ENCODE data around the gene PA2G4. TPM values are rescaled to one million over a fixed set of nuclear protein-coding genes. Genes with fewer than 3 reads are reported as not detected.
"Not testable (repeated sequence)": the region's sequence is repeated elsewhere in the genome, so short reads cannot be mapped to it uniquely, and the experiment has no call there.

PA2G4 gene
- total and polyA plus RNA-seq, 2 of the 4 experiments (the other 2 are of a cell fraction) = 158 to 198 TPM

DNA sequence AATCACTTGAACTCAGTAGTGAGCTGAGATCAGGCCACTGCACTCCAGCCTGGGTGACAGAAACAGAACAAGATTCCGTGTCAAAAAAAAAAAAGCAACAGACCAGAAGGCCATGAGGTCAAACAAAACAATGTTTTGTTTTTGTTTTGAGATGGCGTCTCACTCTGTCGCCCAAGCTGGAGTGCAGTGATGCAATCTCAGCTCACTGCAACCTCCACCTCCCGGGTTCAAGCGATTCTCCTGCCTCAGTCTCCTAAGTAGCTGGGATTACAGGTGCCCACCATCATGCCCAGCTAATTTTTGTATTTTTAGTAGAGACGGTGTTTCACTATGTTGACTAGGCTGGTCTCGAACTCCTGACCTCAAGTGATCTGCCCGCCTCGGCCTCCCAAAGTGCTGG is 26.4 kb upstream of the PA2G4 start:
- H3K56ac ChIP-seq (ENCODE audit: extremely low read depth, insufficient read depth, low read length); H3K36me3 ChIP-seq (ENCODE audit: control insufficient read depth, insufficient read depth, low read length); dilution Hi-C loops (cut with HindIII; ENCODE audit: low sequenced_read_pairs, unreplicated experiment); H3K4me1 ChIP-seq (ENCODE audit: control insufficient read depth, insufficient read depth, low read length); H3K4me2 ChIP-seq (ENCODE audit: low read depth, low read length); H3K9ac ChIP-seq (ENCODE audit: low read depth, low read length); H3K4me3 ChIP-seq (ENCODE audit: insufficient read depth, low read depth, low read length); H2BK120ac ChIP-seq (ENCODE audit: low read depth, low read length); H4K8ac ChIP-seq (ENCODE audit: low read depth in 2 of 2, low read length in 2 of 2); H4K91ac ChIP-seq (ENCODE audit: insufficient read depth, low read depth, low read length); H2AK5ac ChIP-seq (ENCODE audit: low read depth, low read length); H4K5ac ChIP-seq (ENCODE audit: low read depth, low read length); H3K27ac ChIP-seq (ENCODE audit: insufficient read depth, low read length); H2BK15ac ChIP-seq (ENCODE audit: low read depth, low read length); H2BK20ac ChIP-seq (ENCODE audit: low read depth, low read length); in situ Hi-C loops (cut with MboI; ENCODE audit: low sequenced_read_pairs); H3K4ac ChIP-seq (ENCODE audit: low read depth, low read length); CTCF ChIA-PET; H4K20me1 ChIP-seq (ENCODE audit: insufficient read depth, low read length); BruUV-seq (replicated peaks); H2AK9ac ChIP-seq (replicated peaks; ENCODE audit: low read depth, low read length, poor library complexity); H2BK5ac ChIP-seq (ENCODE audit: low read depth, low read length, poor library complexity, severe bottlenecking); ATAC-seq (ENCODE audit: low read depth); H3K79me1 ChIP-seq (ENCODE audit: low read depth in 1 of 2, low read length in 2 of 2); H3K23ac ChIP-seq (ENCODE audit: low read depth, low read length); DNase-seq; H3K14ac ChIP-seq (replicated peaks; ENCODE audit: low read depth, low read length); H3K18ac ChIP-seq (ENCODE audit: low read depth, low read length); H2AFZ ChIP-seq (replicated peaks; ENCODE audit: low read length, poor library complexity); H3K9me1 ChIP-seq (ENCODE audit: insufficient read depth, low read length); H3K9me3 ChIP-seq (ENCODE audit: control insufficient read depth, insufficient read depth, low read length): not testable (repeated sequence)
- POLR2A ChIA-PET (ENCODE audit: unreplicated experiment) = interaction anchor here (0.6 kb wide), 1 partner anchor 81 kb away, joined by 8 read pairs; no protein-coding TSS in a partner anchor
- WGBS, 2 experiments (ENCODE audit: extremely low coverage in 2 of 2, insufficient read length in 1 of 2) = no CpG with 5 or more reads among the region's 9 CpGs
- peaks cover 28% of the 10 kb centered on the region for H3K27me3 ChIP-seq (ENCODE audit: control insufficient read depth, insufficient read depth, low read length)
- intact Hi-C loops (cut with micrococcal nuclease) = loop anchor here (2.0 kb wide), 1 partner anchor 31 kb away; no protein-coding TSS in a partner anchor
